HG02759 (cell line): ENCODE measurements around the gene TLK2.
"Not testable (repeated sequence)": the region's sequence is repeated elsewhere in the genome, so short reads cannot be mapped to it uniquely, and the experiment has no call there.

Experiments used
- ATAC-seq: cut with Tn5 transposase; IDR thresholded peaks from one replicate; pipeline ENCODE4 v1.9.1; 2021; ENCODE audit warnings: mild to moderate bottlenecking, moderate library complexity; ENCODE audit not compliant: unreplicated experiment

Gene TLK2

DNA sequence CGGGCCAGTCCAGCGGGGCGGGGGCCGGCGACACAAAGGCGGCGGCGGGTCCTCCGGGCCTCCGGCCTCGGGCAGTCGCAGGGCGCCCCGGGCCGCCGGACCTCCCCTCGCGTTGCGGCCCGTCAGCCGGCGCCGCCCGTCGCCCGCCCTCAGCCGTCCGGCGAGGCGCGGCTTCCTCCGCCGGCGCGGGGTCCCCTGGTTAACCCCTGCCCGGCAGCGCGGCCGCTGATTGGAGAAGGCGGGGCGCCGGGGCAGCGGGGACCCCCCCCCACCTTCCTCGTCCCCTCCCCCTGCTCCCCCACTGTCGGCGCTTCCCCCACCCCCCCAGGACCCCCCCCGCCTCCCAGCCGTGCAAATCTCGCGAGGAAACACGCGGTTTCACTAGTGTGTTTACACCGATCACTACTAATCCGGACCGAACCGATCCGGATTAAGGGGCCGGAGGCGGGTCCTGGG is at the start of gene TLK2:
Gene TLK2, plus strand, starts transcription at position 402 of the 456 bp plus-strand sequence. CDS start 2,301 bp downstream, outside the sequence.
- ATAC-seq: peak; percentile 77

DNA sequence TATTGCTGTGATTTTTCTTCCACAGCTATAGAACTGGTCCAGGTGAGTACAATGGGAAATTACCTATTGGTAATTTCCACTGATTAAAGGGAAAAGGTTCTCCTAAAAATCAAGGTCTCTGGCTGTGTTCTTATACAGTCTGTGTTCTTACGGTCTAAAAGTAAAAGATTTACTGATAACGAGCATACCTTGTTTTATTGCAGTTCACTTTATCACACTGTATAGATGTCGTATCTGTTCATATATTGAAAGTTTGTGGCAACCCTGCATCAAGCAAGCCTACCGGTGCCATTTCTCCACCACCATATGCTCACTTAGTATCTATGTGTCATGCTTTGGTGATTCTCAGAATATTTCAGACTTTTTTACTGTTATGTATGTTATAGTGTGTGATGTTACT is 43.4 kb upstream of the TLK2 start:
- ATAC-seq: not testable (repeated sequence)

DNA sequence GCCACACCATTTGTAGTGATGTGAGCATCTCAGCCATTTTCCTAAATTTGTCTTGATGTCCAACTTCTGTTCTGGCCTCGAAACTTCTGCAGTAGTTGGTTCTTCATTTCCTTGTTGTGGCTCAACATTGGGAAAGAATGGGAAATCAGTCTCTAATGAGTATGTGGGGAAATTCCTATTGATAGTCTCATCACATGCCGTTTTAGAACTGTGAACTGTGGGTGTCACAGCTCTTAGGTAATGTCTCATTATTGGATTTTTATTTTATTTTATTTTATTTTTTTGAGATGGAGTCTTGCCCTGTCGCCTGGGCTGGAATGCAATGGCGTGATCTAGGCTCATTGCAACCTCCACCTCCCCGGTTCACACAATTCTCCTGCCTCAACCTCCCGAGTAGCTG is 37.4 kb upstream of the TLK2 start:
- ATAC-seq: not testable (repeated sequence)

DNA sequence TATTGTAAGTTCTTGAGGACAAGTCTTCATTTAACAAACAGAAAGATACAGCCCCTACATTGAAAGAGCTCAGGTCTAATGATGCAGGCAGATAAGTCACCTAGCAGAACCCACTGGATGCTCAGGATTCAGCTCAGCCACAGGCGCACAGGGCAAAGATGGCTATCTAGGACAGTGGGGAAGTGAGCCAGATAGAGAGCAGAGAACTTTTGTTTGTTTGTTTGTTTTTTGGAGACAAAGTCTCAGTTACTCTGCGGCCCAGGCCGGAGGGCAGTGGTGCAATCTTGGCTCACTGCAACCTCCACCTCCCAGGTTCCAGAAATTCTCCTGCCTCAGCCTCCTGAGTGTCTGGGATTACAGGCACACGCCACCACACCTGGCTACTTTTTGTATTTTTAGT is 34.6 kb upstream of the TLK2 start:
- no peak for ATAC-seq

DNA sequence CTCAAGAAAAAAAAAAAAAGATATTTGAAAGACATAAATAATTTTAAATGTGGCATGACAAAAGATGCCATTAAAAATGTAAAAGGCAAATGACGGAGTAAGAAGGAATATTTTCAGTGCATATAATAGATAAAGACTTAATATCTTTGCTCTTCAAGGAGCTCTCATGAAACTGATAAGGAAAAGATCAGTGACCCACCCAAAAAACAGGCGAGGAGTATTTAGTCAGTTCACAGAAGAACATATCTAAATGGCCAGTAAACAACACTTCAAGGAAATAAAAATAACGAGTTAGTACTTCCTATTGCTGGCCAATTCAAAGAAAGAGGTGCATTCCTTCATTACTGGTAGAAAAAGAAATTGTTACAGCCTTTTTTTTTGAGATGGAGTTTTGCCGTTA is 32.8 kb upstream of the TLK2 start:
- ATAC-seq: not testable (repeated sequence)

DNA sequence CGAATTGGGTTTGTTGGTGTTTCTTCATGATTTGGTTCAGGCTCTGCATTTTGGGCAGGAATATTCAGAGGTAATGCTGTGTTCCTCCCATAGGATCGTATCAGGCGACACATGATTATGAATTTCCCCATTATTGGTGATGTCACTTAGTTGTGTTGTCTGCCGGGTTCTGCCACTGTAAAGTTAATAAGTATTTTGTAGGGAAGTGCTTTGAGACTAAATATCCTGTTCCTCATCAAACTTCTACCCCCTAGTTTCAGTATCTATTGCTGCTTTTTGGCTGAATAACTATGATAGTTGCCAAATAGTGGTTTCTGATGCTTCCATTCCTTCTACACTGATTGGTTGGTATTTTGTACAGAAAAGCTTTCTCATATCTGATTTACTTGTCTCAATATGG is 26.4 kb upstream of the TLK2 start:
- not testable (repeated sequence) for ATAC-seq

DNA sequence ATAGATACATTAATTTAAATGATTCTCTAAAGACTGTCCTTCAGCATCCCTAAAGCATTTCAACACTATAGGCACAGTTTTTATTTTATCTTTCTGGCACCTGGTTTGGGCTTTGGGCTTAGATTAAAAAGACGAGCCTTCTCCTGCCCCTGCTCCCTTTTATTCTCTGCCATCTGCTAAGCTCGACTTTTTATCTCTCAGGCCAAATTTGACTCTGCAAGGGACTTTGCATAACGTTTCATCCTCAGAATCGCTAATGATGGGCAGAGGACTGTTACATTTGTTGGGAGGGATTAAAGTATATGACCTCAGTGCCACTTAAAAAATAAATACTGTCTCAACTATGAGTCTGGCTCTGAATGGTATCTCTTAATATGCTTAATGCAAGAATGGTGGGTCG is 25.6 kb upstream of the TLK2 start:
- ATAC-seq: not testable (repeated sequence)

DNA sequence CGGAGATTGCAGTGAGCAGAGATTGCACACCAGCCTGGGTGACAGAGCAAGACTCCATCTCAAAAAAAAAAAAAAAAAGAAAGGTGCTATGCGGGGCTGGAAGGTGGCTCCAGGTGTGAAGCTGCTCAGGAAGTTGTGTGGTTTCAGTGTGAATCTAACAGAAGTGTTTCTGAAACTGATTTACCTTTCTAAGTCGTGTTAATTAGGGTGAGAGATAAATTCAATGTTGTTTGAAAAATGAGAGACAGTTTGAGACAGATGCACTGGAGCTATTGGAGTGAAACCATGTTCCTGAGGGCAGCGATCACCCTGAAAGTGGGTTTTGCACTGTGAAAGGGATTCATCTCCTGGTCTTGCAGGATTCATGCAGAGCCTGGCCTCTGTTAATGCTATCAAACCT is 25.0 kb upstream of the TLK2 start:
- ATAC-seq: peak; percentile 31

DNA sequence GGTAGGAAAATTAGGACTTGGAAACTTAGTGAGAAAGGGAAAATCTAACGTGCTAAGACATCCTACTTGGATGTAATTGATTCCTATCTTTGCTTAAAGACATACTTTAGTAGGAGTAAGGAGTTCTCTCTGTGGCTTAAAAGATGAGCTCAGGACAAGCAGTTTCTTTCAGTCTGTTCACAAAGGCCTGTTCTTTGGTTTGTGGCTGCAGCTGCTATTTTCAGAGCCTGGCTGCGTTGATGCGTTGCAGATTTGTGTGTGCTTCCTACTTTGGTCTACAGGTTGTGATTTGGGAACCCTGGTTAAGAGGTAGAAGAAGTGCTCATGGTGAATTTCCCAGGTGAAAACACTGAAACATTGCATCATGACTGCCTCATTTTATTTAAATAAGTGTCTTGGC is 24.5 kb upstream of the TLK2 start:
- ATAC-seq: peak; percentile 58

DNA sequence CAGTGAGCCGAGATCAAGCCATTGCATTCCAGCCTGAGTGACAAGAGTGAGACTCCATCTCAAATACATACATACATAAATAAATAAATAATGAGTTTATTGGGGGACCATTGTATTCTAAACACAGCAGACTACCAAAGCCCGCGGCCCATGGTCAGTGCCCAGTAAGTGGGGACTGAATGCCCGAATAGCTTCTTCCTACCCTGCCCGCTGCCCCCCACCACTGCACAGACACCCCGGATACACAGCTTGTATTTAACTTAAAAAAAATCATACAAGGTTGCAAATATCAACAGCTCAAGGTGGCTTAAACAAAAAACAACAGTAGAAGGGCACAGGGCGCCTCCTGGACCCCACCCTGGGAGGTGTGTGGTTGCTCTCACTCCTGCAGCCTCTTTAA is 22.6 kb upstream of the TLK2 start:
- no peak for ATAC-seq

DNA sequence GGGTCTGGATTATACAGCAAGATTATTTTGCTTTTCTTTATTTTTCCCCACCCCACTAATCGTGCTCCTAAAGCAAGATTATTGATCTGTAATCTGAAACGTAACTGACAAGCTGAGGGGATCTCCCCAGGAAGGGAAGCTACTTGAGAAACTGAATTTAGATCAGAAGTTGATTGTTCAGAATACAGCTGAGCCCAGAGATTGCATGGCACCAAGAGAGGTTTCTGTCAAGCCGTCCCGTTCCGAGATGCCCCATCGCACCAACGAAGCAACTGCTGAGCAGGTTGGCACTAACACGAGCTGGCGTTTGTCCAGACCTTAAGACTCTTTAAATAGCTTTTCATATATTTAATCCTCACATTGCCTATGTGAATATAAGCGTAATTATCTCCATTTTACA is 20.1 kb upstream of the TLK2 start:
- not testable (repeated sequence) for ATAC-seq

DNA sequence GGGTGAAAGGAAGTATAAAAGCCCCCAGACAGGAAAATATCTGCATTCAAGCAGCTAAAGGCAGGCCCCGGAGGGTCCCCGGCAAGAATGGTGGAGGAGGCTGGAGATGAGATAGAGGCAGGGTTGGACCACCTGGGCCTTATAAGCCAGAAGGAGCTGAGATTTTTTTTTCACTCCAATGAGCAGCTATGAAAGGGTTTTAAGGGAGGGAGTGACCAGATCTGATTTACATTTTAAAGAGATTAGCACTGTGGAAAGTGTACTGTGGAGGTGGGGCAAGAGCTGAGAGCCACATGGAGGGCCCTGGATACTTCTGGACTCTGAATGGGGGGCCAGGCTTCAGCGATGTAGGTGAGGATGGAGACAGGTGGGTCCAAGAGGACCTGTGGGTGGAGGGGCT is 14.2 kb upstream of the TLK2 start:
- ATAC-seq: not testable (repeated sequence)

DNA sequence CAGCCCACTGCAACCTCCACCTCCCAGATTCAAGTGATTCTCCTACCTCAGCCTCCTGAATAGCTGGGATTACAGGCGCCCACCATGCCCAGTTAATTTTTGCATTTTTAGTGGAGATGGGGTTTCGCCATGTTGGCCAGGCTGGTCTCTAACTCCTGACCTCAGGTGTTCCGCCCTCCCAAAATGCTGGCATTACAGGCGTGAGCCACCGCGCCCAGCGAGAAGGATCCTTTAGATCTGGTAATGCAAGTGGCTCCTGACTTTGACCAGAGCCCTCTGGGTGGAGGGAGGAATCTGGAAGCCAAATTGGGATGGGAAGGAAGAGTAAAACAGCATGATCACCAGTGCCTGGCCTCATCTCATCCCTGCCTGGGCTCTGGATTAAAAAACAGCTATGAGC is 13.4 kb upstream of the TLK2 start:
- ATAC-seq: not testable (repeated sequence)

DNA sequence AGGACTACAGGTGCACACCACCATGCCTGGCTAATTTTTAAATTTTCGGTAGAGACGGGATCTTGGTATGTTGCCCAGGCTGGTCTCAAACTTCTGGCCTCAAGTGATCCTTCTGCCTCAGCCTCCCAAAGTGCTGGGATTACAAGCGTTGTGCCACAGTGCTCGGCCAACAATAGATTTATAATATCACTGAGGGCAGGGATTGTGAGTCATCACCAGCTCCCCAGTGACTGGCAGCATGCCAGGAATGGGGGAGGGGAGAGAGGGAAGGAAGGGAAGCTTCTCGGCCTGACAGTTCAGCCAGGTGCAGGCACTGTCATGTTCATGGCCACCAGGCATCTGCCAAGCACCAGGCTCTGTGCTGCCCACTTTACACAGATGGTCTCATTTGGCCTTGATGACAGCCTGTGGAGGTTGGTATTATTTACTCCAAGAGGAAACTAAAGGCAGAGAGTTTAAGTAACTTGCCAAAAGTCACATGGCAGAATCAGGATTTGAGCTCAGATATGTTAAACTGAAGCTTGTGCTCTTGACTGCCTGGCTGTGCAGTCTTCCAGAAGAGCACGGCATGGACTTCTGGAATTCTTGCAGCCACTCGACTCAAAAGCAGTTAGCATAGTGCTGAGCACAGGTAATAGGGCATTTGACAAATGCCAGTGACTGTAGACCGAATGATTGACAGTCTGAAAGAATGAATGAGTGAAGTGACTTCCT is 7.8 kb upstream of the TLK2 start:
- ATAC-seq: not testable (repeated sequence)

DNA sequence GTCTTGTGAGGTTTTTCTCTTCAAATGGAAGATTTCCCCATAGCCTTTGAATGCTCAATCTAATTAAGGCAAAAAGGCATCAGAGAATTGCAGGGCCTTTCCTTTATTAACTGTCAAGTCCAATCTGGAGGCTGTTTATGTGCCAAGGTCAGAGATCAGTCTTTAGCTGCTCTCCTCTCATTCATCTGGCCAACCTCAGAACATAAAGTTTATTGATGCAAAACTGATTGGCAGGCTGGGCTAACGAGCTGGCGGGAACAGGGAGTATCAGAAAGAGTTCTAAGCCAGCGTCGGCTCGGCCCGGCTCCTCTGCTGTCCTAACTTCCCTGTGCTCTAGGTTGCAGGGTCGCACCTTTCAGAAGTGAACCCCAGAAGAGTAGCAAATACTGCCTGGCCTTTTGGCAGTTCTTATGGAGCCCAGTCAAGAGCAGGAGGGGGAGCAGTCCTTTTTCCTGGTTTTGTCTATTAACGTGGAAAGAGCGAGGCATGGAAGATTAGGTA is 7.2 kb upstream of the TLK2 start:
- ATAC-seq: not testable (repeated sequence)

DNA sequence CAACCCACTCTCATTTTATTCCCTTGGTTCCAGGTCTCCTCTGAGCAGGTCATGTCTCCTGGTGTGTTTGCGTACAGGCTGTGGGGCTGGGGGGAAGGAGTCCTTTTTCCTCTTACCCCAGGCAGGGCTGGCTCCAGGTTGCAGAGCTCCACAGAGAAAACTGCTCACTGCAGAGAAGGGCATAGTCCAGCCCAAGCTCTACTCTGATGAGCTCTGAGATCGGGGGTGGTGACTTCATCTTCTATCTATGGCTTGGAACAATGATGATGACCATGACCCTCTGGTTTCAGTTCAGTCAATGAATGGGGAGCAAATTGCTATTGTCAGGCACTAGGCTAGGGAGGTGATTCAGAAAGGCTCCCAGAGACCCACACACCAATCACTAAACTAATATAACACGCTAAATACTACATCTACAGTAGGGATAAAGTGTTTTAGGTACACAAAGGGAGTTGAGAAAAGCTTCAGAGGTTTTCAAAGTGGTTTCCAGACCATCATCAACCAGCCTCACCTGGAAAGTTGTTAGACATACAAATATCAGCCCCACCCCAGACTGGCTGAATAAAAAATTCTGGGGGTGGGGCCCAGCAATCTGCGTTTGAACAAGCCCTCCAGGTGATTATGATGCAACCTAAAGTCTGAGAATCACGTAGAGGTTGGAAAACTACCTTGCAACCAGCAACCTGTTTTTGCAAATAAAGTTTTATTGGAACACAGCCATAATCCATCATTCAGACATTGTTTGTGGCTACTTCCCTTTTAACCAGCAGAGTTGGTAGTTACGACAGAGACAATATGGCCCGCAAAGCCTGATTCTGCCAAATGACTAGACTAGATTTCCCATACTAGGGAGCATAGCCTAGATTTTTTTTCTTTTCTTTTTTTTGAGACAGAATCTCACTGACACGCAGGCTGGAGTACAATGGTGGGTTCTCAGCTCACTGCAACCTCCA is 5.3 kb upstream of the TLK2 start:
- ATAC-seq: not testable (repeated sequence)

DNA sequence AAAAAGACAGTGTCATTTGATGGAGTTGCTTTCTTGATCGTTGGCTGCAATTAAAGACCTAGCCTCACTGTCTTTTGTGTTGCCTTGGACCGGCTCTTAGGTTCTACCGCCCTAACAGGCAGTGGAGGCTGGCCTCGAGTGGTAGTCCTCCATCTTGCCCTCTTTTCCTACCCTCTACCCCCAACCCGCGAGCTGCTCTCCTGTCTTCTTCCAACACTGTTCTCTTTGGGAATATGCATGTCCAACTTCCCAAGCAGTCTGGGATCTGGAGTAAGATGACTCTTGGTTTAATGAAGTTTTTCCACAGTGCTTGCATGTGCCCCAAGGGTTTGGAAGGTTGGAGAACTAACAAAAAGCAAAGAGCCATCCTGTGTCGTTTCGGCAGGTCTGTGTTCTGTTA is 1.5 kb upstream of the TLK2 start:
- ATAC-seq: not testable (repeated sequence)

DNA sequence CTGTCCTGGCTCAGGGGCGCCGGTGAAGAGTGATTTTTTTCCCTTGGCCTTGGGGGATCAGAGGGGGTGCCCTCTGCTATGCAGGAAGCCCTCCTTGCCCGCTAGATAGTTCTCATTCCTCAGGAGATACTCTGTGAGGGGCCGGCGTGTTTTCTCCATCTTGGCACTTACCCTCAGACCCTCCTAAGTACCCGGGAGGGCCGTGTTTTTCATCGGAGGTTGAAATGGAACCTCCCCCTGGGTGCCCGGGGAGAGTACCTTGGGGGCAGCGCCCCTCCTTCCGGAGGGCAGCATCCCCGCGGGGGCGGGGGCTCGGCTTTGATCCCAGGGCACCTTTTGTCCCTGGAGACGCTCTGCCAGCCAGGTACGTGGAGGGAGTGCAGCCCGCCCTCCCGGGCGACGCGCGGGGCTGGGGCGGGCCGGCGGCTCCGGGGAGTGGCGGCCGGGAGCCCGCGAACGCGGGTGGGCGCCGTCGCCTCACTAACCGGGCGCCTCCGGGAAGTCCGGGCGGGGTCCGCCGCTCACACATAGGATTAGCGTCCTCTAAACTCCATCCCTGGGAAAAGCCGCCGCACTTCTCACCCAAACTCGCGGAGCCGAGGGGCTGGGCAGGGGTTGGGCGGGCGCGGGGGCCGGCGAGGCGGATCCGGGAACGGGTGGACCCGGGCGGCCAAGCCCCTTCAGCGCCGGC is 762 bp upstream of the TLK2 start:
- ATAC-seq: peak; percentile 26

DNA sequence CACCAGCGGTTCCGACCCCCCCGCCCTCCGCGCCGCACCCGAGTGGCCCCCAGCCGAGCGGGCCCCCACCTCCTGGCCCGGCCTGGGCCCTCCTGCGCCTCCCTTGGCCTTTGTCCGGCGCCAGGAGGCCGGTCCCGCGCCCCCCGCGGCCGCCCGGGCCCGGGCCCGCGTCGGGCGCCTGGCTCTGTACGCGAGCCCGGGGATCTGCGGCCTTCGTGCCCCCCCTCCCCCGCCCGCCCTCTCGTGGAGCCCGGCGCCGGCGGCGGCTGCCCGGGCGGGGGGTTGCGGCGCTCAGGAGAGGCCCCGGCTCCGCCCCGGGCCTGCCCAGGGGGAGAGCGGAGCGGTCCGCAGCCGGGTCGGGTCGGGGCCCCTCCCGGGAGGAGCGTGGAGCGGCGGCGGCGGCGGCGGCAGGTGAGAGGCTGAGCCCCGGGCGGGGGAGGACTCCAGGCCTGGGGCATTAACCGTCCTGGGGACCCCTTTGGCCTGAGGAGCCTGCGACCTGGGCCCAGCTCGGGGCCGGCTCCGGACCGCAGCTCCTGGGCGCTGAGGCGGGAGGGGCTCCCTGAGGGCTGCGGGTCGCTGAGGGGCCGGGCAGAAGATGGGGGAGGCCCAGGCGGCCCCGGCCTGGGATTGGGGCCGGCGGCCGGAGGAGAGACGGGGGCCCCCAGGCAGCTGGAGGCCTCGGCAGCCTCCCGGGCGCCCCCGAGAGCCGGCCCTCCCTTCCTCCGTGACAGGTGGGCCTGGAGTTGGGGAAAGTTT is 434 bp downstream of the TLK2 start:
- ATAC-seq: peak; percentile 41

DNA sequence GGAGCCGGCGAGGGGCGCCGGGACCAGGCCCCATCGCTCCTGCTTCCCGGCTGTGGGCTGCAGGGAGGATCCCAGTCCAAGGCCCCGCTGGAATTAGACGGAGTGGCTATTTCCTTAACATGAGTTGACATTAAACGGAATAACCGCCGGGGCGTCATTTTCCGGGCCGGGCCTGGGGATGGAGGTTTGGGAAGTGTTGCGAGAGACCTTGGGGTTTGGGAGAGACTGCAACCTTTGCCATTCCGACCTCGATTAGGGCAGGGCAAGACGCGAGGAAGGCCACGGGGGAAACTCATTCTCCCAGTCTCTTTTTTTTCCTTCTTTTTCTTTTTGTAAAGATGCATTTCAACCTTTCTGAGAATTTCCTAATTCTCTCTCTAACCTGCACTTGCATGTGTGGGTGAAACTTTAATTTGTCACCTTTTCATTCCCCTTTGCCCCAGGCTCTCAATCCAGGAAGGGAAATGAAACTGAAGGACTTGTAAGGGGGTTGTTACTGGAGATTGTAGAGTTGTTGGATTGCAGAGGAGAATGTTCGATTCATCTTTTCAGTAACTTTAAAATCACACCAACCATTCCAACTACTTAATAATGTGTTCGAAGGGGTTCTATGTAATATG is 1.1 kb downstream of the TLK2 start:
- not testable (repeated sequence) for ATAC-seq
